Right lung (tissue), 5 donors: ENCODE results near the gene CXCL17. TPM values are rescaled to one million over a fixed set of nuclear protein-coding genes. Genes with fewer than 3 reads are reported as not detected.
A peak's percentile ranks its signal among the peaks of the same experiment; 100 is the strongest.

Experiments
- DNase-seq, 2 donors: peaks; one replicate each; pipeline ENCODE4 v3.0.0-alpha.2; 2013
- polyA plus RNA-seq, 5 donors: library from polyadenylated mRNA; unstranded; fragments of 120-200 nt; gene quantifications; one replicate each; pipeline versions ENCODE4 v1.2.1 to v1.2.3, GENCODE V29; 2013; ENCODE audit warnings: inconsistent platforms in 1 of 5, low replicate concordance in 1 of 5; ENCODE audit not compliant: insufficient read length in 5 of 5, insufficient read depth in 1 of 5

CXCL17 gene
- polyA plus RNA-seq, 5 donors, result 9.0 to 21.5 (median 16.0) TPM

DNA sequence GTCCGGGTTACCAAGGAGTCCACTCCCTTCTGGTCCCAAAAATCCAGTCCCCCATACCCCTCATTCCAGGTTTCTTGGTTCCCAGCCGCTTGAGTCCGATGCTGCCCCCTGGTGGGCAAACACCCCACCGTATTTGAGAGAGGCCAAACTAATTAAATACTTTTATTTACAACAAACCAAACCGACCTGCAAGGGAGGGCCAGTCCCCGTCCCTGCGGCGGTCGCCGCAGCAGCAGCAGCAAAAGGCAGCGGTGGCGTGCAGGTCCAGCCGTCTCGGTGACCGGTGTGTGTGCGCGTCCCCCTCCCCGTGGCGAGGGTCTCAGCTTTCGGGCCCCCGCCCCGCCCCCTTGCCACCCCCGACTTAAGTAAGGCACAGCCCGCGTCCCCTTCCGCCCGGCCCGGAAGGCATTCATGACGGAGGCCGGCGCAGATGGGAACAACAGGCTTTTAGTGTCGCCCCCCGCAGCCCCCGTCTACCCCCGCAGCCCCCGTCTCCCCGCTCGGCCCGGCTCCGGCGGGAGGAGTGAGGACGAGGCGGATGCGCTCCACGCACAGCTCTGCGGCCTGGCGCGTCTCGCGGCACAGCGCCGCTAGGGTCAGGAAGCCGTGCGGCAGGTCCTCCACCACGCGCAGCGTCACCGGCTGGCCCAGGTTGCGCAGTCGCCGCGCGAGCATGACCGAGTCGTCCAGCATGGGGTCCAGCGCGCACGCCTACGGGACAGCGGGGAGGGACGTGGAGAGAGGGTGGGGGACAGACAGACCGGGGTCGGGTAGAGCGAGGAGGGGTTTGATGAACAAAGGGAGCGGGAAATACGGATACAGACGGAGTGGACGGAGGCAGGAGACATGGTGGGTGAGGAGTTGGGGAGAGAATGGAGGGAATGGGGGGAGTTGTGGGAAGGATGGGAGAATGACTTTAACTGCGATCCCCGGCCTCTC, 41.1 kb downstream of the CXCL17 start:
- peak; percentile 72 to 78 for DNase-seq

- DNase-seq, result no peak
These were observed 42.3 kb downstream of the CXCL17 start for GRCh38 chr19:42400404-42400803.

GRCh38 chr19:42397263-42398166, 45.2 kb downstream of the CXCL17 start:
- no peak for DNase-seq

GRCh38 chr19:42396381-42397262, 46.1 kb downstream of the CXCL17 start:
- DNase-seq, result peak; percentile 99

GRCh38 chr19:42394751-42395150, 48.0 kb downstream of the CXCL17 start:
- no peak for DNase-seq

- no peak for DNase-seq
These were observed 50.6 kb downstream of the CXCL17 start for GRCh38 chr19:42392165-42392564.

DNA sequence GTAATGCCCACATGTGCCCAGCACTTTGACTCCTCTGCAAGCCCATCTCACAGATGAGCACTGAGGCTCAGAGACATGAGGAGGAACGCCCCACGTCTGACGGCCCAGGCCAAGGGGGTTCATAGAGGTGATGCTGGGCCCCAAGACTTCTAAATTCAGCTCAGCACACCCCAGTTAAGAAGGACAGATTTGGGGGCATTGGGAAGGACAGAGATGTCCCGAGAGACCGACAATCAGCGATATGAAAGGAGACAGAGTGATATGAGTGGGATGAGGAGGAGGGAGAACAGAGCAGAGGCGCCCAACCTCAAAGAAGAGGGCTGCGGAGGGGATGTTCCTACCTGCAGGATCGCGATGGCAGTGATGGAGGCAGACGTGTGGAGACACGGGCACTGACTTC, 52.8 kb downstream of the CXCL17 start, which contains the start of gene CNFN:
Gene CNFN (minus strand): TSS at position 399 of the 400 bp plus-strand sequence. CDS start 1,260 bp downstream, outside the sequence.
- no peak for DNase-seq

GRCh38 chr19:42388851-42389489, 53.8 kb downstream of the CXCL17 start:
- DNase-seq, result no peak

DNA sequence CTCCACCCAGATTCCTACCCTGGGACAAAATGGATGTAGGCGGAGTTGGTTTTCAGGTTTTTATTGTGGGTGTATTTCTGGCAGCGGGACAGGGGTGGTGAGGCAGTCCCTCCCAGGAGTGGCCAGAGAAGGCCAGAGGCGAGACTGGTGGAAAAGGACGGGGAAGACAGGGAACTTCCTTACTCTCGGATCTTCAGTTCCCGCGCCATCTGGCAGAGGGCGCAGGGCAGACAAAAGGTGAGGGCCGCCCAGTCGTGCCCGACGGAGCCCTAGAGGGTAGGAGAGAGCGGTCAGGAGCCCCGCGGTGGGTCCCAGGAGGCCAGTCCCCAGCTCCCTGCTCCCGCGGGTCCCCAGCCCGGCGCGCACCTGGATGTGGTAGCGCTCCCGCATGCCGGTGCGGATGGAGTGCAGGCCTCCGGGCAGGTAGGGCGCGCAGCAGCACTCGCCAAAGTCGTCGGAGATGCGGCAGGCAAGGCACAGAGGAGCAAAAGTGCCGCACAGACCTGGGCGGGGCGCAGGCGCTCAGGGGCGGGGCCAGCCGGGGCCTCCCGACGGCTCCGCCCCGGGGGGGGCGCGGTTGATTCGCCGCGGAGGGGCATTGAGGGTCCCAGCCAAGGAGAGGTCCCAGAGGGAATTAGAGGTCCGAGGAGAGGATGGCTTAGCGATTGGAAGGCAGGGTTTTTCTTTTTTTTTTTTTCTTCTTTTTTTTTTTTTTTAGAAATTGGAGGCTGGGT, 55.6 kb downstream of the CXCL17 start:
- DNase-seq, result peak in 1 of 2 donors; percentile 30

GRCh38 chr19:42380155-42380554, 62.6 kb downstream of the CXCL17 start:
- DNase-seq, result no peak

Other genes with a start within 250 kb of the CXCL17 start
- 10 to 100 TPM; 16.5 to 25.4 (median 21.5) TPM for gene DEDD2, start 225.3 kb downstream of the CXCL17 start, polyA plus RNA-seq
- 10 to 100 TPM in 1 of 5 donors, 1 to 10 TPM in 4; 6.7 to 10.7 (median 8.5) TPM for gene ZNF526, start 222.6 kb downstream of the CXCL17 start, polyA plus RNA-seq
- 10 to 100 TPM; 52.9 to 77.6 (median 60.6) TPM for gene GSK3A, start 200.3 kb downstream of the CXCL17 start, polyA plus RNA-seq
- 10 to 100 TPM; 31.0 to 58.4 (median 42.0) TPM for gene ERF, start 187.8 kb downstream of the CXCL17 start, polyA plus RNA-seq
- gene CIC, start 173.7 kb downstream of the CXCL17 start, polyA plus RNA-seq, result 10 to 100 TPM; 31.8 to 67.6 (median 45.4) TPM
- gene PRR19, start 140.8 kb downstream of the CXCL17 start, polyA plus RNA-seq, result 1 to 10 TPM; 1.1 to 2.0 (median 1.4) TPM
- 100 to 1,000 TPM in 1 of 5 donors, 10 to 100 TPM in 4; 74.9 to 112 (median 84.6) TPM for gene PAFAH1B3, start 140.3 kb downstream of the CXCL17 start, polyA plus RNA-seq
- 1 to 10 TPM in 2 of 5 donors, under 1 TPM in 3; 0.50 to 1.4 (median 0.84) TPM for gene TMEM145, start 129.6 kb downstream of the CXCL17 start, polyA plus RNA-seq
- 10 to 100 TPM; 21.4 to 39.5 (median 27.9) TPM for gene MEGF8, start 117.3 kb downstream of the CXCL17 start, polyA plus RNA-seq
- gene CNFN, start 52.6 kb downstream of the CXCL17 start, polyA plus RNA-seq, result under 1 TPM in 4 of 5 donors, not detected in 1; 0.59 to 0.74 (median 0.61) TPM
- 10 to 100 TPM in 2 of 5 donors, 1 to 10 TPM in 3; 7.3 to 11.7 (median 9.4) TPM for gene LIPE, start 15.6 kb downstream of the CXCL17 start, polyA plus RNA-seq
- 1 to 10 TPM; 5.4 to 8.3 (median 6.5) TPM for gene CEACAM1, start 85.5 kb upstream of the CXCL17 start, polyA plus RNA-seq
- under 1 TPM; 0.11 to 0.54 (median 0.30) TPM for gene CEACAM8, start 152.0 kb upstream of the CXCL17 start, polyA plus RNA-seq